Measurements from ENCODE around the gene SYK. TPM values are rescaled to one million over a fixed set of nuclear protein-coding genes. Genes with fewer than 3 reads are reported as not detected.

The SYK gene
- total RNA-seq, 1 donor from 2014 or later = 12.0 TPM

GRCh38 chr9:90795084-90795483, 6.5 kb upstream of the SYK start:
- DNase-seq (ENCODE audit: extremely low spot score in 2 of 2) = no peak
- no peaks in the 10 kb centered on the region for H3K9me3 ChIP-seq
- no peaks in the 10 kb centered on the region for H3K36me3 ChIP-seq
- no peaks in the 10 kb centered on the region for H3K4me1 ChIP-seq
- H3K4me3 ChIP-seq = no peak overlapping the region
- no peak overlapping the region for H3K27ac ChIP-seq
- intact Hi-C loops (cut with DNase I) = no loop called here
- TF ChIP-seq POLR2A (IDR thresholded peaks at IDR 0.05) (no peak), CTCF (IDR thresholded peaks at IDR 0.05) (no peak), POLR2AphosphoS5 (IDR thresholded peaks at IDR 0.05; ENCODE audit: insufficient read depth in 1 of 2, low read depth in 1 of 2) (no peak)
- H3K27me3 ChIP-seq = no peaks in the 10 kb centered on the region

- no peak for TF ChIP-seq CTCF (IDR thresholded peaks at IDR 0.05)
- no peak for TF ChIP-seq POLR2AphosphoS5 (IDR thresholded peaks at IDR 0.05; ENCODE audit: insufficient read depth in 1 of 2, low read depth in 1 of 2)
- no peak for TF ChIP-seq POLR2A (IDR thresholded peaks at IDR 0.05)
- intact Hi-C loops (cut with DNase I) = no loop called here
- H3K27me3 ChIP-seq = no peaks in the 10 kb centered on the region
- no peak overlapping the region for H3K27ac ChIP-seq
- no peaks in the 10 kb centered on the region for H3K36me3 ChIP-seq
- no peaks in the 10 kb centered on the region for H3K9me3 ChIP-seq
- peaks cover under 1% of the 10 kb centered on the region for H3K4me1 ChIP-seq
- DNase-seq (ENCODE audit: extremely low spot score in 2 of 2) = no peak
- H3K4me3 ChIP-seq = no peak overlapping the region
Observed at GRCh38 chr9:90795871-90796317, 5.7 kb upstream of the SYK start.

- TF ChIP-seq CTCF (IDR thresholded peaks at IDR 0.05) (no peak), POLR2A (IDR thresholded peaks at IDR 0.05) (no peak), POLR2AphosphoS5 (IDR thresholded peaks at IDR 0.05; ENCODE audit: insufficient read depth in 1 of 2, low read depth in 1 of 2) (no peak)
- Histone ChIP-seq H3K4me1 (peaks cover 10% of the 10 kb centered on the region), H3K27me3 (no peaks in the 10 kb centered on the region), H3K27ac (no peak overlapping the region), H3K4me3 (no peak overlapping the region), H3K36me3 (no peaks in the 10 kb centered on the region), H3K9me3 (no peaks in the 10 kb centered on the region)
- intact Hi-C loops (cut with DNase I) = no loop called here
- DNase-seq (ENCODE audit: extremely low spot score in 2 of 2) = no peak
Observed at GRCh38 chr9:90799271-90799852, 2.3 kb upstream of the SYK start.

GRCh38 chr9:90801973-90802322, 329 bp downstream of the SYK start:
- intact Hi-C loops (cut with DNase I) = no loop called here
- H3K4me3 ChIP-seq = peak overlapping the region; percentile 39 to 47
- TF ChIP-seq CTCF (IDR thresholded peaks at IDR 0.05) (no peak), POLR2AphosphoS5 (IDR thresholded peaks at IDR 0.05; ENCODE audit: insufficient read depth in 1 of 2, low read depth in 1 of 2) (no peak), POLR2A (IDR thresholded peaks at IDR 0.05) (no peak)
- H3K9me3 ChIP-seq = no peaks in the 10 kb centered on the region
- no peaks in the 10 kb centered on the region for H3K36me3 ChIP-seq
- no peak for DNase-seq (ENCODE audit: extremely low spot score in 2 of 2)
- no peak overlapping the region for H3K27ac ChIP-seq
- H3K4me1 ChIP-seq = peaks cover 10% of the 10 kb centered on the region
- no peaks in the 10 kb centered on the region for H3K27me3 ChIP-seq

GRCh38 chr9:90802386-90802985, 867 bp downstream of the SYK start:
- no peaks in the 10 kb centered on the region for H3K27me3 ChIP-seq

More at GRCh38 chr9:90802386-90802985, 867 bp downstream of the SYK start:
- H3K27ac ChIP-seq = no peak overlapping the region
- intact Hi-C loops (cut with DNase I) = no loop called here
- TF ChIP-seq POLR2AphosphoS5 (IDR thresholded peaks at IDR 0.05; ENCODE audit: insufficient read depth in 1 of 2, low read depth in 1 of 2) (no peak), CTCF (IDR thresholded peaks at IDR 0.05) (no peak), POLR2A (IDR thresholded peaks at IDR 0.05) (no peak)
- peak overlapping the region; percentile 39 to 47 for H3K4me3 ChIP-seq
- no peaks in the 10 kb centered on the region for H3K36me3 ChIP-seq
- H3K9me3 ChIP-seq = no peaks in the 10 kb centered on the region
- peaks cover 10% of the 10 kb centered on the region for H3K4me1 ChIP-seq
- DNase-seq (ENCODE audit: extremely low spot score in 2 of 2) = no peak

Data from vagina (tissue), 2 donors.